Activated gamma-delta T cell treated with anti-CD3 and anti-CD28 coated beads, Interleukin-2, amount 50 U/mL, for 16 hours (primary cell): ENCODE measurements around the gene CPNE2.
A peak's percentile ranks its signal among the peaks of the same experiment; 100 is the strongest.
"Not testable (repeated sequence)": the region's sequence is repeated elsewhere in the genome, so short reads cannot be mapped to it uniquely, and the experiment has no call there.

ENCODE experiments used
- DNase-seq: peaks from one replicate; pipeline ENCODE4 v3.0.0-alpha.2; 2020; ENCODE audit warnings: low read depth

The CPNE2 gene

GRCh38 chr16:57069635-57070370, 22.6 kb upstream of the CPNE2 start:
- DNase-seq: no peak

- no peak for DNase-seq
Observed at GRCh38 chr16:57070424-57070823, 22.0 kb upstream of the CPNE2 start.

GRCh38 chr16:57071081-57071732, 21.2 kb upstream of the CPNE2 start:
- not testable (repeated sequence) for DNase-seq

- no peak for DNase-seq
Observed at GRCh38 chr16:57071831-57072582, 20.4 kb upstream of the CPNE2 start.

DNA sequence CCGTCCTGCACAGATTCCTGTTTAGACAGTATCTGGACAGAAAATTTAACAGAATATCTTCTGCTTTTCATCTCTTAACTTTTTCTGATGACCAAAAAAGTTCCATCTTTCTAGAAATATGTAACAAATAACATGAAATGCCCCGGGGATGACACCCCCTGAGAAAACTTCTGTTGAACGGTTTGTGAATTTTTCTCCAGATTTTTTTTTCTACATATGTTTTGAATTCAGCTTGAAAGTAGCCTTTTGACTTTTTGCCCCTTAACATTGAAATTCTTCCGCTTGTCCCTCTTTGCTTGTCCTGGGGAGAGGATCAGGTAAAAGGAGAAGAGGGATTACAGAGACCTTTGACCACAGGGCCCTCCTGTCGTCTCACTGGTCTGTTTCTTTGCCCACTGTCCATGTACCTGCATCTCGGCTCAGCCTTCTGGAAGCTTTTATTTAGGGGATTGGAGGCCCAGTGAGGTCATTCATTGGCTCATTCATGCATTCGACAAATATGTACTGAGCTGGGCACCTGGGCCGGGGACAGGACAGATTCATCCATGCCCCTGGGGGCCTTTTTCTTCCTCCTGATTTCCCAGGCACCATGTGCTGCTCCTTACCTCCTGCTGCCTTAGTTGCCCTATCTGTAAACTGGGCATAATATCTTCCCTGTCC, 19.6 kb upstream of the CPNE2 start:
- no peak for DNase-seq

- no peak for DNase-seq
Observed at GRCh38 chr16:57077714-57078113, 14.7 kb upstream of the CPNE2 start.

DNA sequence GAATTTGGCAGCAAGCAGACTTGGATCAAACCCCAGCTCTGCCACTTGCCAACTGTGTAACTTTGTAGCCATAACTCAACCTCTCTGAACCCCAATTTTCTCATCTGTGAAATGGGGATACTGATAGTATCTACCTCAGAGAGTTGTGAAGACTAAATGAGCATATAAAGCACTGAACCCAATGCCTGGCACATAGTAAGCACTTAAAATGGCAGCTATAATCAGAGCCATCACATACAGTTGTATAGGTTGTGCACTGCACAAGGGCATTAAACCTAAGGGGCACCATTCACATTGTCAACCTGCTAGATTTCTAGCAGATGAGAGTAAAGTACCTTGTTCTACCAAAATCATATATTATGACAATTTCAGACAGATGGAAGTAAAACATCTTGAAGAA, 10.6 kb upstream of the CPNE2 start:
- DNase-seq: no peak

- DNase-seq: no peak
Observed at GRCh38 chr16:57082664-57083063, 9.7 kb upstream of the CPNE2 start.

DNA sequence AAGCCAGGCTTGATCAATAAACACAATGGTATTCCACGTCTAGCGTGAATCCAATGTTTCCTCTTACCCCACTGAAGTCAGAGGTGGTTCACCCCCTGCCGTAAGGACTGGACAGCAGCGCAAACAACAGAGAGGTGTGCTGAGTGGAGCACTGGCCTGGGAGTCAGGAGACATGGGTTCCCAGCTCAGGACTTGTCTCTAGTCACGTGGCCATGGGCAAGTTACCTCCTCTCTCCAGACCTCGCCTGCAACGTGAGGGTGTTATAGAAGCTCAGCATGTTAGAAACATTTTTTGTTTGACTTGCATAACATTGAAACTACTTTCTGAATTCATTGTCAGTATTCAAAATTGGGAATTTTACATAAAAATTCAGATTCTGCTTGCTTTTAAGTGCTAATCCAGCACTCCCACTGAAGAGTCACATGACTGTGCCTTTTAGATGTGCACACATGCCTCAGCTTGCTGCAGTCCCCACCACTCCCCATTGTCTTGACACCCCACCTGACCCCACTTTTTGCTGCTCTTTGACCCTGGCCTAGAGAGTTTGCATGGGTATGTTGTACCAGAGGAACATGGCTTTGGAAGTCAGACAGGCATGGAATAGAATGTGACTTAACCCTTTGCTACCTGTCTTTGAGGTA, 8.8 kb upstream of the CPNE2 start:
- DNase-seq: no peak

DNA sequence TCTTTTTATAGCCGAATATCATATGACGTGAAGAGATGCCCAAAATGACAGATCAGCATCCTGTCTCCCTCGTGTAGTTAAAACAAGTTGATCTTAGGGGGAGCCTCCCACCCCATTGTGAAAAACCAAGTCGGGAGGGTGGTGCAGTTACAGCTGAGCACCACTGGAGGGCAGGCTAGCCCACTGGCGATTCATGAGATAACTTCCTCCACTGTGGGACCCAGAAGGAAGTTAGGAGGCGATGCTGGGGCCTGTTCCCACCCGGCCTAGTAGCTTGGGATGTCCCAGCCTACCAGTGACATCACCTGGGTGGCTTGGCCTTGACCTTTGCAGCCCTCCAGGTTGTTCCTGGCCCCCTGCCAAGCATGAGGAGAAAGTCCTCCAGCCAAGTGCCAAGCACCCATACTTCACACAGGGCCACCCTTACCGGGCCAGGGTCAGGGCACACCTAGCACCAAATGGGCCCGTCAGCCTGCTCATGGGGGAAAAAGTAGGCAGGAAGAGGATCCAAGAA, 8.1 kb upstream of the CPNE2 start:
- DNase-seq: peak; percentile 58

- DNase-seq: no peak
Observed at GRCh38 chr16:57084996-57085395, 7.4 kb upstream of the CPNE2 start.

DNA sequence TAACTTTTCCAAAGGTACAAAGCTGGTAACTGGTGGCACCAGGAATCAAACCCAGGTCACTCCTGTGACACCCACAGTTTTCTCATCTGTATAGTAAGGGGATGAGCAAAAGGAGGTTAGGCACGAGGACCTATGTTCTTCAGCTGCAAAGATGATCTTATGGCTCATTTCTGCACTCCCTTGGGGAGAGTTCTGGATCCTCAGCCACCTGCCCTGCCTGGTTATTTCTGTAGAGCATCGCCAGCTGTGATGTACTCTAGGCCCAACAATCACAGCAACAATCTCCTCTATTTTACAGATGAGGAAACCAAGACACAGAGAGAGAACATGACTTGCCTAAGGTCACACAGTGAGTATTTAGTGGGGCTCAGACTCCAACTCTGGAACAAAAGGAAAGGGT, 5.4 kb upstream of the CPNE2 start:
- DNase-seq: no peak

GRCh38 chr16:57089406-57089805, 3.0 kb upstream of the CPNE2 start:
- no peak for DNase-seq

DNA sequence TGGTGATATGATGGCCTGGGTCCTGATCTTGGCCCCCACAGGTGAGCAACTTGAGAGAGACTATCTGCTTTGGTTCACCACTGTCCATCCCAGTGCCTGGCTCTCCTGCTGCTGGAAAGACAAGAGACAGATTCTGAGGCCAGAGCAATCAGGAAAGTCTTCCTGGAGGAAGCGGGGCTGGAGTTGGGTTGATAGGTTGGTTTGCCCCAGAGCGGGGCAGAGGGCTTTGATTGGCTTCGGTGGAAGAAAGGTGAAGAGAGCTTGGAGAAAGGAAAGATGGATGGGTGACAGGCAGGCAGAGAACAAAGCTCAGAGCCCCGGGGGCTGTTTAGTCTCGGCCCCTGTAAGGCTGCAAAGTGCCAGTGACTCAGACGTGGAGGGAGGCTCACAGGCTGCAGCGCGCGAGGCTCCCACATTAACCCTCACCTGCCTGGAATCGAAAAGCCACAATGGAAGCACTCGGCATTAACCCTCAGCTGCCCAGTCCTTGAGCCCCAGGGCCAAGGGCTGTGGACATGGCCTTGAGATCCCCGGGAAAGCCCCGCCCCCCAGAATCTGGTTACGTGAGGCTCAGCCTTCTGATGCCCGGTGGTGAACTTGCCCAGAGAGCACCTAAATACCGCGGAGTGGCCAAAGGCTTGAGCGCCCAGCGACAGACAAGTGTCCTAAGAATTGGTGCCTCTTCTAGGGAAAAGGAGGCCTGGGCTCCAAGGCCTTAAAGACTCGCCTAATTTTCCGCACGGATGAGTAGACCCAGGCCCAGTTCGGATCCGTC, 996 bp upstream of the CPNE2 start:
- DNase-seq: no peak

- peak; percentile 24 for DNase-seq
Observed at GRCh38 chr16:57092786-57093411, 516 bp downstream of the CPNE2 start.

GRCh38 chr16:57093666-57094564, 1.5 kb downstream of the CPNE2 start:
- DNase-seq: no peak

DNA sequence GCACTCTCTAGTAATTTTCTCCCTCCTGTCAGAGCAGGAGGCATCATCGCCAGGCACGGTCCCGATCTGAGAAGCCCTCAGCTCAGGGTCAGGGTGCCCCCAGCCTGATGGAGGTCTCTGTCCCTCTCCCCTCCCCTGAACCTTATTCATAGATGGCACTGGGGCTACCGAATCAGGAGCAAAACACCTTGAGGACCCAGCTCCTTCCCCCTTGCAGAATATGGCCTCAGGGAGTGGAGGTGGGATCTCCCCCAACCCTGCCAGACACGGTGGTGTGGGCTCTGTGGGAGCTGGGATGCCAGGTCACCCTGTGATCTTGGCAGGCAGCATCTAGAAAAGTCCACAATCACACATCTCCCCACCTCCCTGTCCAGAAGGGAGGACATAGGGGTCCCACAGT, 2.5 kb downstream of the CPNE2 start:
- DNase-seq: no peak

DNA sequence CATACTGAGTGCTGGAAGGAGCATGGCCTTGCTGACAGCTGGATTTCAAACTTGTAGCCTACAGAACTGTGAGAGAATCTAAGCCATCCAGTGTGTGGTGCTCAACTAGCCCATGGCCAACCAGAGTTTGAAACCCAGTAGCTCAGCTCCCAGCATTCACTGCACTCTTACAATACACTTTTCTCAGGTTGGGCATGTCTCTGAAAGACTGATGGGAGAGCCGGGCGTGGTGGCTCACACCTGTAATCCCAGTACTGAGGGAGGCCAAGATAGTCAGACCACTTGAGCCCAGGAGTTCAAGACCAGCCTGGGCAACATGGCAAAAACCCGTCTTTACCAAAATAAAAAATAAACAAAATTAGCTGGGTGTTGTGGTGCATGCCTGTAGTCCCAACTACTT, 3.8 kb downstream of the CPNE2 start:
- no peak for DNase-seq

DNA sequence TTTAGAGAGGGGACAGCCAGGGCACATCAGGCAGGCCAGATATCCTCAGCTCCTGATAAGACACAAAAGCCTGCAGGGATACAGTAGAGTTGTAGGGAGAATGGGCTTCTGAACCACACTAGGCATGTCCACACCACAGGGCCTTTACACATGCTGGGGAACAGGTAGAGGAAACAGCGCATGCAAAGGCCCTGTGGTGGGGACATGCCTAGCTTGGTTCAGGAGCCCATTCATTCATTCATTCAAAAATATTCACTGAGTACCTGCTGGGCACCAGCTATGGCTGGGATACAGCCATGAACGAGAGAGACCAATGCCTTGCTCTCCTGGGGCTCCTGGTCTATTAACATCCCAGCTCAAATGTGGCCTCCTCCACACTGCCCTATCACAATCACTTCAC, 4.4 kb downstream of the CPNE2 start:
- DNase-seq: no peak
